Lower leg skin (tissue), 4 donors: Measurements from ENCODE around the gene EPHB2. TPM values are rescaled to one million over a fixed set of nuclear protein-coding genes. Genes with fewer than 3 reads are reported as not detected.

Experiments
- DNase-seq, 2 donors: peaks; one replicate each; pipeline ENCODE4 v3.0.0-alpha.2; 2019; ENCODE audit warnings: low spot score in 2 of 2
- H3K4me3 ChIP-seq: fragments of 200-600 bp; sonication (generic); 2 replicates; pipeline ENCODE4 v1.5.1; 2017; ENCODE audit warnings: mild to moderate bottlenecking, low read depth; ENCODE audit not compliant: poor library complexity, severe bottlenecking
- POLR2A ChIP-seq, 2 donors: fragments of 450-650 bp; IDR thresholded peaks; one replicate each; pipeline ENCODE4 v1.6.1; 2016 to 2017; ENCODE audit warnings: antibody characterized with exemption in 2 of 2, mild to moderate bottlenecking in 1 of 2, moderate library complexity in 1 of 2
- WGBS, 2 donors: methylation state at CpG; one replicate each; pipeline ENCODE4 v1.1.5; 2018; 5-methylcytosine and 5-hydroxymethylcytosine counted together
- intact Hi-C: fragments of 100-400 bp; cut with DNase I; formaldehyde crosslinking; loops from one replicate; pipeline ENCODE4 v1.15.0; 2023; ENCODE audit warnings: low total_unique reads
- total RNA-seq, 4 donors: library from RNA; depleted of rRNA; stranded (reverse); fragments of >200 nt; gene quantifications; one replicate each; pipeline ENCODE4 v1.1.0, GENCODE V29; 2016
- TF ChIP-seq, protein P1 (sequence below), 3 donors: fragments of 450-650 bp; IDR thresholded peaks; one replicate each; pipeline ENCODE4 v1.5.1; 2016; ENCODE audit warnings: antibody characterized with exemption in 3 of 3, mild to moderate bottlenecking in 3 of 3, moderate library complexity in 2 of 3

The EPHB2 gene
- total RNA-seq, 4 donors from 2014 or later = 0.57 to 3.1 (median 1.7) TPM

DNA sequence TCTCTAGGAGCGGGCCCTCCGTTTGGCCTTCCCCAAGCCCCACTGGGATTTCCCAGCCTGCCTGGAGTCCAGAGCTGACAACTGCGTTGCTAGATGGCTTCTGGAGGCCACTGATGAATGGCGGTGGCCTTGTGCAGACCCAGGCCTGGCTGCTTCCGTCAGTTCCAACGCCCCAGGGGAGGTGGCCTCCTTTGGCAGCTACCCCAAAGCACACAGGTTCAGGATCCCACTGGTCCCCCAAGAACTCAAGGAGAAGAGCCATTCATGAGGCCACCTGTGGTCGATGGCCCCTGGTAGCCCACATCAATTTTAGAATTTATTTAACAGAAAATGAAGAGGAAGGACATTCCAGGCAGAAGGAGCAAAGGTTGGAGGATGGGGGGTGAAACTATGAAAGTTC, 176.9 kb downstream of the EPHB2 start:
- intact Hi-C loops = no loop called here
- 74 to 90% methylated on average over 6 to 7 of the region's 7 CpGs for WGBS, 2 donors
- H3K4me3 ChIP-seq = no peak overlapping the region
- TF ChIP-seq POLR2A (IDR thresholded peaks at IDR 0.05) = no peak
- TF ChIP-seq, protein P1, sequence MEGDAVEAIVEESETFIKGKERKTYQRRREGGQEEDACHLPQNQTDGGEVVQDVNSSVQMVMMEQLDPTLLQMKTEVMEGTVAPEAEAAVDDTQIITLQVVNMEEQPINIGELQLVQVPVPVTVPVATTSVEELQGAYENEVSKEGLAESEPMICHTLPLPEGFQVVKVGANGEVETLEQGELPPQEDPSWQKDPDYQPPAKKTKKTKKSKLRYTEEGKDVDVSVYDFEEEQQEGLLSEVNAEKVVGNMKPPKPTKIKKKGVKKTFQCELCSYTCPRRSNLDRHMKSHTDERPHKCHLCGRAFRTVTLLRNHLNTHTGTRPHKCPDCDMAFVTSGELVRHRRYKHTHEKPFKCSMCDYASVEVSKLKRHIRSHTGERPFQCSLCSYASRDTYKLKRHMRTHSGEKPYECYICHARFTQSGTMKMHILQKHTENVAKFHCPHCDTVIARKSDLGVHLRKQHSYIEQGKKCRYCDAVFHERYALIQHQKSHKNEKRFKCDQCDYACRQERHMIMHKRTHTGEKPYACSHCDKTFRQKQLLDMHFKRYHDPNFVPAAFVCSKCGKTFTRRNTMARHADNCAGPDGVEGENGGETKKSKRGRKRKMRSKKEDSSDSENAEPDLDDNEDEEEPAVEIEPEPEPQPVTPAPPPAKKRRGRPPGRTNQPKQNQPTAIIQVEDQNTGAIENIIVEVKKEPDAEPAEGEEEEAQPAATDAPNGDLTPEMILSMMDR (IDR thresholded peaks at IDR 0.05) = no peak
- no peak for DNase-seq

DNA sequence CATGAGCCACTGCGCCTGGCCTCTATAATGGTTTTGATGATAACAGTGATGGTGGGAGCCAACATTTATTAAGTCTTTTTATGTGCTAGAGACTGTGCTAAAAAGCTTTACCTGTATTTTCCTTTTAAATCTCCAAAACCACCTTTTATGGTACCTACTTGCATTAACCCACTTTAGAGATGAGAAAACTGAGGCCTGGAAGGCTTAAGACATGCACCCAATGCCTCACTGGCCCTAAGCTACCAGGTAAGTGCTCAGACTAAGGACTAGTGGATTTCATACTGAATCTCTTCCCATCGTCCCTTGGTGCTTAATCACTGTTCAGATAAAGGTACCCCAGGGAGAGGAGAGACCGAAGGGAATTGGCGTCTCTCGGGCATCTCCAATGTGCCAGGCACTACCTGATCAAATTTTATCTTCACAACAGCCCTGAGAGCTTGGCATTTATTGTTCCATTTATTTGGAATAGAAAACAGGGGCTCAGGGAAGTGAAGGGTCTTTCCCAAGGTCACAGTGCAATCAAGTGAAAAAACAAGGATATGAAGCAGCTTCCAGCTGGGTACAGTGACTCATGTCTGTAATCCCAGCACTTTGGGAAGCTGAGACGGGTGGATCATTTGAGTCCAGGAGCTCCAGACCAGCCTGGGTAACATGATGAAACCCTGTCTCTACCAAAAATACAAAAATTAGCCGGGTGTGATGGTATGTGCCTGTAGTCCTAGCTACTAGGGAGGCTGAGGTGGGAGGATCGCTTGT, 177.9 kb downstream of the EPHB2 start:
- intact Hi-C loops = no loop called here
- DNase-seq = no peak
- H3K4me3 ChIP-seq = no peak overlapping the region
- 74 to 79% methylated on average over 8 of the region's 8 CpGs for WGBS, 2 donors
- TF ChIP-seq POLR2A (IDR thresholded peaks at IDR 0.05) = no peak
- TF ChIP-seq, protein P1 (IDR thresholded peaks at IDR 0.05) = no peak

DNA sequence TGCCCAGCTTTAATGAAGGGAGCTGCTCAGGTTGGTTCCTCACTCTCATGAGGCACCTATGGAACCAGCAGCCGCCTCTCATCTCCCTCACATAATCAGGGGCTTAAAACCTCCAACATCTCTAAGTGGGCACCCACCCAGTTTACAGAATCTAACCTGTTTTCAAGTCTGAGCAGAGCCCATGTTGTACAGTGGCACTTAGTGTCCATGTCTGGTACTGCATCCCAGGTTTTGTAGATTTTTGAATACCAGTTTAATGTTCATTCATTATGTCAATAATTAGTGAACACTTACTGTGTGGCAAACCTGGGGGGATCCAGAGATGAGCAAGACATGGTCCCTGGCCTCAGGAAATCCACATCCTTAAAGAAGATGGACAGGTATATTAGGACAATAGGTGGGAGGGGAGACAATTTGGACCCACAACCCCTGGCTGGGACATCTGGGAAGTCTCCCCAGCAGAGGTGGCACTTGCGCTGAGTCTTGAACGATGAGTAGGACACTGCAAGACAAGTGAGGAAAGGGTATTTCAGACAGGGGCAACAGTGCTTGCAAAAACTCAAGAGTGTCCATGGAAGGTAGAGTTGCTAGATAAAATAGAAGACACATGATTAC, 178.7 kb downstream of the EPHB2 start:
- TF ChIP-seq POLR2A (IDR thresholded peaks at IDR 0.05) = no peak
- TF ChIP-seq, protein P1 (IDR thresholded peaks at IDR 0.05) = no peak

DNA sequence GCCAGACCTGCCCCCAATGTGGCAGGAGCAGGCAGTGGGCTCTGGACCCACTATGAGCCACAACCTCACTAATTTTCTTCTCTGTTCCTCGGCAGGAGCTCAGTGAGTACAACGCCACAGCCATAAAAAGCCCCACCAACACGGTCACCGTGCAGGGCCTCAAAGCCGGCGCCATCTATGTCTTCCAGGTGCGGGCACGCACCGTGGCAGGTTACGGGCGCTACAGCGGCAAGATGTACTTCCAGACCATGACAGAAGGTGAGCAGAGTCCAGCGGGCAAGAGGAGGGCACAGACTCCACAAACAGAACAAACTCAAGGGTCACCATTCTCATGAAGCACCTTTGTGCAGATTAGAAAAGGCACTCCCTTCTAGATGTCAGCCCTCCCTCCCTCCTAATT, 182.2 kb downstream of the EPHB2 start:
- intact Hi-C loops = loop anchor here (10.0 kb wide), 1 partner anchor 188 kb away; no protein-coding TSS in a partner anchor
- DNase-seq = no peak
- 96 to 97% methylated on average over 13 of the region's 13 CpGs for WGBS, 2 donors
- TF ChIP-seq, protein P1 (IDR thresholded peaks at IDR 0.05) = no peak
- TF ChIP-seq POLR2A (IDR thresholded peaks at IDR 0.05) = no peak
- no peak overlapping the region for H3K4me3 ChIP-seq

More for the DNA sequence above, 178.7 kb downstream of the EPHB2 start:
- no peak overlapping the region for H3K4me3 ChIP-seq
- 64 to 75% methylated on average over 3 of the region's 3 CpGs for WGBS, 2 donors
- DNase-seq = no peak
- intact Hi-C loops = no loop called here

DNA sequence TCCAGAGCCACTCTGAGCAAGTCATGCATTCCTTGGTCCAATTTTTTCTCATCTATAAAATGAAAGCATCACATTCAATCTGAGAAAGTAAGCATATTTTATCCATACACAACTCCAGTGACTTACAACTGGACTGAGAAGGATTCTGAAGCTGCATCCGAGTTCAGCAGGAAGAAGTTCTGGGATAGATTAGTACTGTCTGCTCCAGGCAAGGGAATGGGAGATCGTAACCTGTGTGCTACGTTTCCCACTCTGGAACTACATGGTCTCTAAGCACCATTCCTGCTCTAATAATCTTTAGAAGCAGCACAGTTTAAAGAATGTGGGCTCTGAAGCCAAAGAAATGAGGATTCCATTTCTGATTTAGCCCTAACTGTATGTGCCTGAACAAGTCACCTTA, 182.7 kb downstream of the EPHB2 start:
- 83 to 84% methylated on average over 3 of the region's 3 CpGs for WGBS, 2 donors
- DNase-seq = no peak
- H3K4me3 ChIP-seq = no peak overlapping the region
- intact Hi-C loops = loop anchor here (10.0 kb wide), 1 partner anchor 188 kb away; no protein-coding TSS in a partner anchor
- TF ChIP-seq, protein P1 (IDR thresholded peaks at IDR 0.05) = no peak
- no peak for TF ChIP-seq POLR2A (IDR thresholded peaks at IDR 0.05)
